ENCODE results near the gene TOB2.
"Not testable (repeated sequence)": the region's sequence is repeated elsewhere in the genome, so short reads cannot be mapped to it uniquely, and the experiment has no call there.

The TOB2 gene

GRCh38 chr22:41461901-41462300 lies 15.3 kb upstream of the TOB2 start:
- DNase-seq = no peak

DNA sequence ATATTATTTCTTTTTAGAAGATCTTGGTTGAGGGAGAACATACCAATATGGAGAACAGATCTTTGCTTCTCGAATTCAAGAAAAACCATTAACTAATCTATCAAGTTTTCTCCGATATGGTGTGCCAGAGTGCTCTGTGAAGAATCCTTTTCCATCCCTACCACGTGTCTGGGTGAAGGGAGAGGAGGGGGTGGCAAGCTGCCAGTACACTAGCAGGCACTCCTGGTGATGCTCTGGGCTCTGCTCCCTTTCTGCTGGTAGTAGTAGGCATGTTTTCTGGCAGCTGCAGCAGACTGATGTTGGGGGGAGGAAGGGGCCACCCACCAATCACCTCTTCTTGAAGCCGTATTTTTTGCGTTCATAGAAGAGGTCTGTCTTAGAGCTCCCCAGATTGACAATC lies 13.5 kb upstream of the TOB2 start:
- DNase-seq = not testable (repeated sequence)

GRCh38 chr22:41459431-41459830 lies 12.8 kb upstream of the TOB2 start:
- DNase-seq = no peak

GRCh38 chr22:41458161-41458728 lies 11.6 kb upstream of the TOB2 start:
- DNase-seq = no peak

DNA sequence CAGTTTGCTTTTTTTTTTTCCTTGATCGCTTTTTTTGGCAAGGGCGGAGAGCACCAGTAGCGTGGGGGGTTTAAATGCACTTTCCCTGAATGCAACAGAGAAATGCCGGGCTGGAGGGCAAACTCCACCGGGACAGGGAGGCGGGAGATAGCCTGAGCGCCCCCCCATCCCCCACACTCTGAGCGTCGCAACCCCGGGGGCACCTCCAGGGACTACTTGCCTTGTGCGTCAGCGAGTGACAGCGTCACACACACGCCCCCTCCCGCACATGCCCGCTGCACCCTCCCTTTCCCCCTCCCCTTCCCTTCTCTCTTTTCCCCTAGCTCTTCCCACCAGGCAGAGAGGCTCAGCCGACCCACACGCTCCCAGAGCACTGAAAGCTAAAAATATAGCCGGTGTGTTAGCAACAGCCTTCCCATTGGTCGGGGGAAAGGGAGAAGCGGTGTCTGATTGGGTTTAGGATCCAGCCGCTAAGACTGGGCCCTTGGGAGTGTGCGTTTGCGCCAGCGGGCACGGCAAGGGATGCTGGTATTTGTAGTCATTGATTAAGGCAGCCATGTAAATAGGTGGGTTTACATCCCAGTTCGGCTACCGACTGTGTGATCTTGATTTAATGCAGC lies 1.7 kb upstream of the TOB2 start:
- peak; percentile 99 for DNase-seq

- DNase-seq = peak; percentile 82
Measured at GRCh38 chr22:41447435-41448188, 1.0 kb upstream of the TOB2 start.

- peak; percentile 52 for DNase-seq
Measured at GRCh38 chr22:41446057-41446501, 522 bp downstream of the TOB2 start.

GRCh38 chr22:41445129-41446056 lies 1.2 kb downstream of the TOB2 start:
- DNase-seq = peak; percentile 62

DNA sequence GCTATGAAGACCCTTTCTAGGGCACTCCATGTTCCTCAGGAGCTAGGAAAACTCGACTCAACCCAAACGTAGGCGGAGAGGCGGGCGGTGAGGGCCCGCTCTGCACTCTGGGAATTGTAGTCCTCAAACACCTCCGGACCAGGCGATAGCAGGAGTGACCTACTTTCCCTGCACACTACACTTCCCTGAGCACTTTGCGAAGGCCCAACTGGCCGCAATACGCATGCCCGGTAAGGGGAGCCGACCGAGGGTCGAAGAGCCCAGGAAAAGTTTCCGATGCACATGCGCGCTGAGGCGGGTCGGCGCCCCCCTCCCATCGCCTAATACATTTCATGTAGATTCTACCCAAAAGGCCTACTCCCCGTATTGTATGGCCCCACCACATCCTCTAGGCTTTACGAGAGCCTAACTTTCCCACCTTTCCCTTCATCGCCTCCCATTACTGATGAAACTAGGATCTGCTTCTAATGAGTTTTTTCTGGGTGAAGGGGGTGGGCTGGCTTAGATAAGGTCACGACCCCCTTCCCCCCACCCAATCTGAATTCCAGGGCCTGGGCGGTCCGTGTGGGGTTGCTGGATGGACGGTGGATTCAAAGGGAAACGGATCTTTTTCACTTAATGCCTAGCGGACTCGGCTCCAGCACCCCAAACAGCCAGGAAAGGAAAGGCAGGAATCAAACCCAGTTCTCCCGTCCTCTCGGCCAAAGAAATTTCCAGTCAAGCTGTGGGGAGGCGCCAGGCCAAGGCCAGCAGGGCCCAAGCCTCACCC lies 2.1 kb downstream of the TOB2 start:
- DNase-seq = peak; percentile 98

- DNase-seq = no peak
Measured at GRCh38 chr22:41442240-41442792, 4.3 kb downstream of the TOB2 start.

GRCh38 chr22:41440511-41440910 lies 6.1 kb downstream of the TOB2 start:
- not testable (repeated sequence) for DNase-seq

DNA sequence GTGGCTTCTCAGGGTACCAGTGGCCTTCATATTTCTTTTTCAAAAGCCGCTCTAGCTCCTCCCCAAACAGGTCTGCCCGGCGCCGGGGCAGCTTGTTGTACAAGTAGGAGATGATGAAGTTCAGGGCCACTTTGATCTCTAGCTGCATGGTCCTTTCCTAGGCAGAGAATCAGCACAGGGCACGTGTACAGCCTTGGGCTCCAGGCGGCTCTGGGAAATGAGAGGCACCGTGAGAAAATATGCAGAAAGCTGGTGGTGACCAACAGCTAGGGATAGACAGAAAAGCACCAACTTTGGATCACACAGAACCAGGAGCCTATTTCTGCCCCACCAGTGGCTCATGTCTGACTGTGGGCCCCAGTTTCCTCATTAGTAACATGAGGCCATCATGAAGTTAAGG lies 9.4 kb downstream of the TOB2 start:
- no peak for DNase-seq

DNA sequence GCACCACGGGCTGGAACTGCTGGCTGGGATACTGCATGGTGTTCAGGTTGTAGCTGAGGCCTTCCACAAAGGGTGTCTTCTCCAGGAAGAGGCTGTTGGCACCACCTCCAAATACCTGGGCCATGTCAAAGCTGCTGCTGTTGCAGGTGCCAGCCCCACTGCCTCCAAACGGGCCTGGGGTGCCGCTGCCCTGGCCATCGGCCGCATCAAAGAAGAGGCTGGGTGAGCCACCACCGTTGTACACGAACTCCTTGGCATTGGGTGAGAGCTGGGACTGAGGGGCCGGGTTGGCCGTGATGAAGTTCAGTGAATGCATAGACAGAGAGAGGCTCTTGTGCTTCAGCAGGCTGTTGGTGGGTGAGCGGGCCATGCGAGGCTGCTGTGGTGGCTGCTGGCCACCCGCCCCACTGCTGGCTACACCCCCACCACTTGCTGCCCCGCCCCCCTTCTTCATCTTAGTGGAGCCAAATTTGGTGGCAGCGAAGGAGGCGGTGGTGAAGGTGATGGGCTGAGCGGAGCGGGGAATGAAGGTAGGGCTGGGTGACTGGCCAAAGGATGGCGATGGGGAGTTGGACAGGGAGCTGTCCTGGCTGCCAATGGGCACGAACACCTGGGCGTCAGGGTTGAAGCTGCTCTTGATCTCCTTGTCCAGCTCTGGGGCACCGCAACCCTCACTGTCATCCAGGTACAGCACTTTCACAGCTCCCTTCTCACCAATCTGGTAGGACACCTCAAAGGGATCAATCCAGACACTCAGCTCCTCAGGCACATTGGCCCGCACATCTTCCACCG lies 10.1 kb downstream of the TOB2 start:
- no peak for DNase-seq

- no peak for DNase-seq
Measured at GRCh38 chr22:41435560-41435959, 11.0 kb downstream of the TOB2 start.

- DNase-seq = not testable (repeated sequence)
Measured at GRCh38 chr22:41434361-41435003, 12.1 kb downstream of the TOB2 start.

- not testable (repeated sequence) for DNase-seq
Measured at GRCh38 chr22:41433480-41433879, 13.1 kb downstream of the TOB2 start.

DNA sequence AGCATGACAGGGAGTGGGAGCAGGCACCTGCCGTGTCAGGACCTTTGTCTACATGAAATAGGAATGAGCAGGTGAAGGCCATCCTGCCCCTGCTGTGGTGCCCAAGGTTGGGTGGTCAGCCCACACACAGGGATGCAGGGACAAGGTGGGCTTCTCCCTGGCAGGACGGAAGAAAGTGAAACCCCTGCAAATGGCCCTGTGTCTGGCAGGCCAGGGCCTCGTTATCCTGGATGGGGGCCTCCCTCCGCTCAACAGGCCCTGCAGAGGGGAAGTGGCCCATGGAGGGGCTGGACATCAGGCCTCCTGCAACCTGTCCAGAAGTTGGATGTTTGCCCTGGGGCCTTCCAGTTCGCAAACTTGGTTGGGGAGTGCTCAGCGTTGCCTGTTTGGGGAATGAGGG lies 14.9 kb downstream of the TOB2 start:
- no peak for DNase-seq

DNA sequence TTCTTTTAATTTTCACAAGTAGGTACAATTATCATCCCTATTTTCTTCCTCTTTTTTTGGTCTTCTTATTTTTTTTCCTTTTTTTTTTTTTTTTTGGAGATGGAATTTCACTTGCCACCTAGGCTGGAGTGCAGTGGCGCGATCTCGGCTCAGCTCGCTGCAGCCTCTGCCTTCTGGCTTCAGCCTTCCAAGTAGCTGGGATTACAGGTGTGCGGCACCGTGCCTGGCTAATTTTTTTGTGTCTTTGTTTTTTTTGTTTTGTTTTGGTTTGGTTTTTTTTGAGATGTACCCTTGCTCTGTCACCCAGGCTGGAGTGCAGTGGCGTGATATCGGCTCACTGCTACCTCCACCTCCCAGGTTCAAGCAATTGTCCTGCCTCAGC lies 16.7 kb downstream of the TOB2 start:
- DNase-seq = no peak

- DNase-seq = no peak
Measured at GRCh38 chr22:41429232-41429950, 17.2 kb downstream of the TOB2 start.
